Epithelial cell of esophagus (primary cell): ENCODE results near the gene GUCA2A.

Experiments used
- DNase-seq: peaks from one replicate; pipeline ENCODE4 v3.0.0; 2010; ENCODE audit warnings: low read depth
- H3K4me3 ChIP-seq: 2 replicates; pipeline ENCODE4 v1.5.1; 2011; ENCODE audit warnings: mild to moderate bottlenecking, low read length, control low read depth
- CTCF ChIP-seq: IDR thresholded peaks from 2 replicates; pipeline ENCODE4 v1.5.1; 2011; ENCODE audit warnings: low read depth, mild to moderate bottlenecking, low read length, control low read depth, inconsistent platforms; ENCODE audit not compliant: insufficient read depth; ENCODE audit errors: missing control alignments

Gene GUCA2A

GRCh38 chr1:42145389-42145716, 19.2 kb downstream of the GUCA2A start:
- DNase-seq: no peak
- H3K4me3 ChIP-seq: no peak overlapping the region
- TF ChIP-seq CTCF: no peak

DNA sequence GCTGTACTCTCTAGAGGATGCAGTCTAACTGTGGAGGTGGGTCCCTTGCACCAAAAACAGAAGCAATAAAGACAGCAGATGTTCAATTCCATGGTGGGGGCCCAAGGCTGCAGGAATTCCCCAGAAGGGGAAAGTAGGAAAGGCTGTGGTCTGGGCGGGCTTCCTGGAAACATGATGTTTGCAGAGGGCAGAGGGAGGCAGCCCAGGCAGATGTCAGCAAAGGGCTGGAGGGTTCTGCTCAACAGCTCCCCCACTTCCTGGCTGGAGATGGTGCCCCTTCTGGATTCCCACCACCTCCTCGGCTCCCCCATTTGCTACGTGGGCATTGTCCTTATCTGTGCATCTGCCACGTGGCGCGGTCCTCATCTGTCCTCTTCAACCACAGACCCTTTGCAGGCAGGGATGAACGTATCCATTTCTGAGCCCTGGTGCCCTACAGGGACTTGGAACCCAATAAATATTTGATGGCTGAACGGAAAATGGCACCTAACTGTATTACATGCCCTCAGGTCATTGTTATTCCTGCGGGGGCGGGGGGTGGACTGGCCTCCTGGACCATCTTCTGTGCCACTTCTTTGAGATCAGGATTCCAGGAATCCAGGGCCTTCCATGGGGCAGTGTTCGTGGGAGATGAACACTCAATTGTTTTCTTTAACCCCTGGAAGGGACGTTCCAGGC, 19.7 kb downstream of the GUCA2A start:
- H3K4me3 ChIP-seq: no peak overlapping the region
- no peak for TF ChIP-seq CTCF
- no peak for DNase-seq

- TF ChIP-seq CTCF: no peak
Measured at GRCh38 chr1:42143896-42144710, 20.4 kb downstream of the GUCA2A start.

DNA sequence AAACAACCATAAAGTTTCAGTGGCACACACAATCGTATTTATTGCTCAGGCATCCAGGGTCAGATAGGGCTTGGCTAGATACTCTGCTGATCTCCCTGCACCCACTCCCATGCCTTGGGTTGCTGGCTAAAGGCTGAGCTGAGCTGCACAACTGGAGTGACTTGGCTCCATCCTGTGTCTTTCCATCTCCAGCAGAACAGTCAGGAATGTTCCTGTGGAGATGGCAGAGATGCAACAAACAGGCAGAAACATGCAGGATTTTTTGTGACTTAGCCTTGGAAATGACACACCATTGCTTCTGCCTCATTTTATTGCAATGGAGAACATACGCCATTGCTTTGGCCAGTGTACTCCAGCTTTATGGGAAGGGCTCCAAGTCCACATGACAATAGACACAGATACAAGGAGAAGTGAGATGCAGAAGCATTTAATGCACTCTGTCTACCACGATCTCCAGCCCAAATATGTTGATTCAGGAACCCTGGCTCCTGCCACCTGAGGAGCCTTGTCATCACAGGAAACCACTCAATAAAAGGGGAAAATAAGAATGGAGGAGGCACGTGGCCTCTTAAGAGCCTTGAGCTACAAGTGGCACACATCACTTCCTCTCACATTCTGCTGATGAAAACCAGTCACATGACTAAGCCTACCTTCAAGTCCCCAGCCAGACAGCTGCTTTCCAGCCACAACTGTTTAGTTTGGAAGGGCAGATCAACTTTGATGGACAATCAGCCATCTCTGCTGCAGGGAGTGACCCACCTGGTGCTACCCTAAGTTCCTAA, 21.5 kb downstream of the GUCA2A start:
- peak; percentile 63 for DNase-seq

More at GRCh38 chr1:42143896-42144710, 20.4 kb downstream of the GUCA2A start:
- no peak for DNase-seq
- no peak overlapping the region for H3K4me3 ChIP-seq

GRCh38 chr1:42141978-42142377, 22.6 kb downstream of the GUCA2A start:
- no peak for DNase-seq
- no peak overlapping the region for H3K4me3 ChIP-seq
- TF ChIP-seq CTCF: no peak

More for the DNA sequence above, 21.5 kb downstream of the GUCA2A start:
- H3K4me3 ChIP-seq: no peak overlapping the region
- no peak for TF ChIP-seq CTCF

GRCh38 chr1:42140191-42140590, 24.4 kb downstream of the GUCA2A start:
- H3K4me3 ChIP-seq: no peak overlapping the region
- no peak for TF ChIP-seq CTCF
- DNase-seq: no peak
